Esophagus squamous epithelium (tissue), 5 donors: ENCODE results near the gene ACAP3. TPM values are rescaled to one million over a fixed set of nuclear protein-coding genes. Genes with fewer than 3 reads are reported as not detected.
"Not testable (repeated sequence)": the region's sequence is repeated elsewhere in the genome, so short reads cannot be mapped to it uniquely, and the experiment has no call there.

ENCODE experiments used
- DNase-seq: peaks from one replicate; lab custom pipeline; 2025; lab: John Stamatoyannopoulos, UW
- H3K27ac ChIP-seq, 4 donors: fragments of 200-600 bp; sonication (generic); one replicate each; pipeline ENCODE4 v1.5.1; 2016 to 2019; ENCODE audit warnings: mild to moderate bottlenecking in 1 of 4
- H3K27me3 ChIP-seq, 4 donors: fragments of 200-600 bp; sonication (generic); 1 replicate in 3 of 4; 2 replicates in 1 of 4; pipeline versions ENCODE4 v1.5.1 to v1.6.0; 2017 to 2021; ENCODE audit warnings: antibody characterized with exemption in 1 of 4
- H3K36me3 ChIP-seq, 3 donors: fragments of 200-600 bp; sonication (generic); one replicate each; pipeline ENCODE4 v1.5.1; 2016 to 2019
- H3K4me1 ChIP-seq, 3 donors: fragments of 200-600 bp; sonication (generic); one replicate each; pipeline ENCODE4 v1.5.1; 2017 to 2019
- H3K4me3 ChIP-seq, 4 donors: fragments of 200-600 bp; sonication (generic); 1 replicate in 3 of 4; 2 replicates in 1 of 4; pipeline ENCODE4 v1.5.1; 2016 to 2019; ENCODE audit warnings: mild to moderate bottlenecking in 2 of 4, moderate library complexity in 1 of 4
- H3K9me3 ChIP-seq, 3 donors: fragments of 200-600 bp; sonication (generic); one replicate each; pipeline ENCODE4 v1.5.1; 2016 to 2019
- POLR2A ChIP-seq, 4 donors: fragments of 450-650 bp; IDR thresholded peaks; one replicate each; pipeline ENCODE4 v1.6.1; 2017; ENCODE audit warnings: antibody characterized with exemption in 4 of 4, mild to moderate bottlenecking in 4 of 4, moderate library complexity in 3 of 4
- WGBS, 2 donors: methylation state at CpG; one replicate each; pipeline ENCODE4 v1.1.5; 2018; 5-methylcytosine and 5-hydroxymethylcytosine counted together
- intact Hi-C: fragments of 100-400 bp; cut with DNase I; formaldehyde crosslinking; loops from one replicate; pipeline ENCODE4 v1.15.0; 2022
- total RNA-seq, 4 donors: library from RNA; depleted of rRNA; stranded (reverse); fragments of >200 nt; gene quantifications; one replicate each; pipeline ENCODE4 v1.1.0, GENCODE V29; 2016
- TF ChIP-seq, protein P1 (sequence below), 6 experiments: fragments of 450-650 bp in 4 of 6; fragments of 200-600 bp in 2 of 6; sonication (generic) in 2 of 6; IDR thresholded peaks; one replicate each; pipeline ENCODE4 v1.5.1; 2016 to 2019; ENCODE audit warnings: antibody characterized with exemption in 6 of 6, mild to moderate bottlenecking in 4 of 6, moderate library complexity in 4 of 6
- donor health status: DM: yes; HTN: yes; CAD: no.

Gene ACAP3
- total RNA-seq, 4 donors from 2014 or later = 36.4 to 66.7 (median 56.9) TPM

DNA sequence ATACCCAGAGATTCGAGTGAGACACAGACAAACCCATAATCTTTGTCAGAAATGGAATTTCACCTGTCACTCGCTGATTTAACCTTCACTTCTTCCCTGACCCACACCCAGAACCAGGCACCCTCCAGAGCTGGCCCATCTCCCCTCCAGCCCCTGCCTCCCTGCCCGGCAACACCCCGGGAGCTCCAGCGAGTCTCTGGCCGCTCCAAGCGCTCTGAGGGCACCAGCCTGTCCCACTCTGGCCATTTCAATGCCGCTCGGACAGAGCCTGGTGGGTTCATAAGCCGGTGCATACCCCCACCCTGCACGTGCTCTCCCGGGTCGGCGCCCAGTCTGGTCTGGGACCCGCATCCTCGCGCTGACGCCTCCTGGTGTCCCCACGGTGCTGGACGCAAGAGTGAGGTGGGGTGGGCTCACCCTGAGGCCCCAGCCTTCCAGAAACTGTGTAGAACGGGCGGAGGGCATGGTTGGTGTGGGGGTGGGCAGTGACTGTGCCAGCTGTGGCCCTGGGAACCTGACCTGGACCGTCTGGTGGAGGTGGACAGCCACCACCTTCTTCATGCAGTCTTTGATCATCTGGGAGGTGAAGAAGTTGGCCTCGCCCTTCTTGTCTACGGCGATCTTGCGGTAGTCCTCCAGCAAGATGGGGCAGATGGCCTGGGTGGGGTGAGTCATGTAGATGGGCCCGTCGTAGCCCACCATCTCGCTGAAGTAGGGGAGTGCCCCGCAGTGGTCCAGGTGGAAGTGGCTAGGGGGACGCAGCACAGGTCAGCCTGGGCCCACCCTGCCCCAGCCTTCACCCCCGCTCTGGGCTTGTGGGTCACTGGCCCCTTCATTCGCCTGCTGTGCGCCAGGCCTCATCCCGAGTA lies 11.3 kb upstream of the ACAP3 start:
- H3K9me3 ChIP-seq = no peaks in the 10 kb centered on the region
- no peak for DNase-seq
- peaks cover 12 to 76% (median 24%) of the 10 kb centered on the region in 3 donors for H3K36me3 ChIP-seq
- H3K27me3 ChIP-seq = no peaks in the 10 kb centered on the region
- H3K4me1 ChIP-seq = peaks cover 20 to 82% (median 45%) of the 10 kb centered on the region in 3 donors
- intact Hi-C loops = no loop called here
- H3K4me3 ChIP-seq = no peak overlapping the region
- H3K27ac ChIP-seq = peak overlapping the region; percentile 50 to 87 (median 82)
- WGBS, 2 donors = 78 to 83% methylated on average over 5 to 14 of the region's 36 CpGs
- TF ChIP-seq, protein P1, sequence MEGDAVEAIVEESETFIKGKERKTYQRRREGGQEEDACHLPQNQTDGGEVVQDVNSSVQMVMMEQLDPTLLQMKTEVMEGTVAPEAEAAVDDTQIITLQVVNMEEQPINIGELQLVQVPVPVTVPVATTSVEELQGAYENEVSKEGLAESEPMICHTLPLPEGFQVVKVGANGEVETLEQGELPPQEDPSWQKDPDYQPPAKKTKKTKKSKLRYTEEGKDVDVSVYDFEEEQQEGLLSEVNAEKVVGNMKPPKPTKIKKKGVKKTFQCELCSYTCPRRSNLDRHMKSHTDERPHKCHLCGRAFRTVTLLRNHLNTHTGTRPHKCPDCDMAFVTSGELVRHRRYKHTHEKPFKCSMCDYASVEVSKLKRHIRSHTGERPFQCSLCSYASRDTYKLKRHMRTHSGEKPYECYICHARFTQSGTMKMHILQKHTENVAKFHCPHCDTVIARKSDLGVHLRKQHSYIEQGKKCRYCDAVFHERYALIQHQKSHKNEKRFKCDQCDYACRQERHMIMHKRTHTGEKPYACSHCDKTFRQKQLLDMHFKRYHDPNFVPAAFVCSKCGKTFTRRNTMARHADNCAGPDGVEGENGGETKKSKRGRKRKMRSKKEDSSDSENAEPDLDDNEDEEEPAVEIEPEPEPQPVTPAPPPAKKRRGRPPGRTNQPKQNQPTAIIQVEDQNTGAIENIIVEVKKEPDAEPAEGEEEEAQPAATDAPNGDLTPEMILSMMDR (IDR thresholded peaks at IDR 0.05) = no peak
- TF ChIP-seq POLR2A (IDR thresholded peaks at IDR 0.05) = no peak

DNA sequence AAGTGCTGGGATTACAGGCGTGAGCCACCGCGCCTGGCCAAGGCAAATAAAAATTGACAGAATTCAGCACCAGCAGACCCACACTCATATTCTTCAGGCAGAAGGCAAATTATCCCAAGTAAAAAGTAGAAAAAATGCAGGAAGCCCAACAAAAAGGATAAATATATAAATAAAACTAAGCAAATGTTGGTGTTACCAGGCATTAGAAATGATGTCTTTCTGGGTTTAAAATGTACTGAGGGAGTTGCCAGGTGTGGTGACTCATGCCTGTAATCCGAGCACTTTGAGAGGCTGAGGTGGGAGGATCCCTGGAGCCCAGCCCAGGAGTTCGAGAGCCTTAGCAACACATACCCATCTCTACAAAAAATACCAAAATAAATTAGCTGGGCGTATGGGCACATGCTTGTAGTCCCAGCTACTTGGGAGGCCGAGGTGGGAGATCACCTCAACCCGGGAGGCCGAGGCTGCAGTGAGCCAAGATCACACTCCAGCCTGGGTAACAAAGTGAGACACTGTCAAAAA lies 10.5 kb upstream of the ACAP3 start:
- no peaks in the 10 kb centered on the region for H3K9me3 ChIP-seq
- 33 to 36% methylated on average over 3 to 9 of the region's 9 CpGs for WGBS, 2 donors
- no peak overlapping the region for H3K4me3 ChIP-seq
- H3K36me3 ChIP-seq = peaks cover 20 to 84% (median 31%) of the 10 kb centered on the region in 3 donors
- DNase-seq = no peak
- H3K27ac ChIP-seq = peak overlapping the region; percentile 50 to 87 (median 82)
- peaks cover 20 to 74% (median 40%) of the 10 kb centered on the region in 3 donors for H3K4me1 ChIP-seq
- H3K27me3 ChIP-seq = no peaks in the 10 kb centered on the region
- no peak for TF ChIP-seq POLR2A (IDR thresholded peaks at IDR 0.05)
- intact Hi-C loops = no loop called here

DNA sequence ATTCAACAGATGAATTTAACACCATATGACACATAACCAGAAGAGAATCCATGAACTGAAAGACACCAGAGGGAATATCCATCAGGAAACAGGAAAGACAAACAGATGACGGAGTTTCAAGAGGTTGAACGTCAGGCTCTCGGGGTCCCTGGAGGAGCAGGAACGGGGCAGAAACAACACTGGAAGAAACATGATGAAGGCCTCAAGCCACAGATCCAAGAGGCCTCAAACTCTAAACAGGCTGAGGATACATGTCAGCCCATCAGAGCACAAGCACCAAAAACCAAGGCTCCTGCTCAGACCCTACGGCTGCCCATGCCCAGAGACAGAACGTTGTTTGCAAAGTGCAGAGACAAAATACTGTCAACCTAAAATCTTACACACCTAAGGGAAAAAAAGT lies 9.7 kb upstream of the ACAP3 start:
- Histone ChIP-seq H3K4me3 (no peak overlapping the region), H3K9me3 (no peaks in the 10 kb centered on the region), H3K36me3 (peaks cover 28 to 85% (median 39%) of the 10 kb centered on the region in 3 donors), H3K27ac (peak overlapping the region; percentile 50 to 87 (median 82)), H3K4me1 (peaks cover 15 to 66% (median 34%) of the 10 kb centered on the region in 3 donors), H3K27me3 (no peaks in the 10 kb centered on the region)
- no peak for DNase-seq
- 70 to 84% methylated on average over 6 of the region's 6 CpGs for WGBS, 2 donors
- TF ChIP-seq, protein P1 (IDR thresholded peaks at IDR 0.05) = no peak
- TF ChIP-seq POLR2A (IDR thresholded peaks at IDR 0.05) = no peak
- intact Hi-C loops = no loop called here

DNA sequence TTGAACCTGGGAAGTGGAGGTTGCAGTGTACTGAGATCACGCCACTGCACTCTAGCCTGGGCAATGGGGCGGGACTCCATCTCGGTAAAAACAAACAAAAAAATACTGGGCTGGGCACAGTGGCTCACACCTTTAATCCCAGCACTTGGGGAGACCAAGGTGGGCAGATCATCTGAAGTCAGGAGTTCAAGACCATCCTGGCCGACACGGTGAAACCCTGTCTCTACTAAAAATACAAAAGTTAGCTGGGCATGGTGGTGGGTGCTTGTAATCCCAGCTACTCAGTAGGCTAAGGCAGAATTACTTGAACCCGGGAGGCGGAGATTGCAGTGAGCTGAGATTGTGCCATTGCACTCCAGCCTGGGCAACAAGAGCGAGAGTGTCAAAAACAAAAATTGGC lies 8.5 kb upstream of the ACAP3 start:
- Histone ChIP-seq H3K36me3 (peaks cover 35 to 87% (median 40%) of the 10 kb centered on the region in 3 donors), H3K4me1 (peaks cover 15 to 62% (median 24%) of the 10 kb centered on the region in 3 donors)
- 81 to 87% methylated on average over 8 of the region's 8 CpGs for WGBS, 2 donors

DNA sequence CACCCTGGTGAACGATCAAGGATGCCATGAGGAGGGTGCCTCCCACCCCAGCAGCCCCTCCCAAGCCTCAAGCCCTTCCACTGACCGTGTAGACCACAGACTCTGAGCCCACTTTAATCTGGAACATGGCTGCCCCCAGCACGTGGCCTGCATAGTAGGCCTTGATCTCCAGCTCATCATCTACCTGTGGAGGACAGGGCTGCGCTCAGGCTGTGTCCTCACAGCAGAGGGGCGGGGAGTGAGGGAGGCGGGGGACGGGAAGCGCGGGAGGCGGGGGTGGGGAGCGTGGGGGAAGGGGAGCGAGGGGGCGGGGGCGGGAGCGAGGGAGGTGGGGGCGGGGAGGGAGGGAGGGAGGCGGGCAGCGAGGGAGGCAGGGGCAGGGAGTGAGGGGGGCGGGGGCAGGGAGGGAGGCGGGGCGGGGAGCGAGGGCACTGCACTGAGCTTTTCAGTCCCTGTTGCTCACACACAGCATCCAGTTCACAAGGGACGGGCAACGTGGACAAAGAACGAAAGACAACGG lies 7.8 kb upstream of the ACAP3 start:
- Histone ChIP-seq H3K27ac (peak overlapping the region in 1 of 4 donors; percentile 17), H3K36me3 (peaks cover 39 to 87% (median 40%) of the 10 kb centered on the region in 3 donors), H3K4me1 (peaks cover 22 to 62% (median 22%) of the 10 kb centered on the region in 3 donors), H3K27me3 (no peaks in the 10 kb centered on the region), H3K4me3 (no peak overlapping the region), H3K9me3 (no peaks in the 10 kb centered on the region)
- no peak for DNase-seq
- 81 to 84% methylated on average over 3 to 8 of the region's 26 CpGs for WGBS, 2 donors
- TF ChIP-seq POLR2A (IDR thresholded peaks at IDR 0.05) = no peak
- TF ChIP-seq, protein P1 (IDR thresholded peaks at IDR 0.05) = no peak
- intact Hi-C loops = no loop called here

More for the DNA sequence above, 8.5 kb upstream of the ACAP3 start:
- H3K27ac ChIP-seq = peak overlapping the region in 1 of 4 donors; percentile 87
- H3K9me3 ChIP-seq, intact Hi-C loops, DNase-seq, H3K27me3 ChIP-seq, H3K4me3 ChIP-seq: not testable (repeated sequence)
